ENCODE results near the gene TET1.
"Not testable (repeated sequence)": the region's sequence is repeated elsewhere in the genome, so short reads cannot be mapped to it uniquely, and the experiment has no call there.

GRCh38 chr10:68610023-68610422 lies 49.9 kb downstream of the TET1 start:
- not testable (repeated sequence) for TF ChIP-seq CTCF (conservative IDR thresholded peaks at IDR 0.05; ENCODE audit: low read depth in 2 of 2); EZH2 (IDR thresholded peaks at IDR 0.05; ENCODE audit: low read depth, unreplicated experiment); POLR2AphosphoS5 (IDR thresholded peaks at IDR 0.05; ENCODE audit: low read depth); EZH2phosphoT487 (IDR thresholded peaks at IDR 0.05; ENCODE audit: unreplicated experiment); CREB1 (CRISPR knock-in tag; IDR thresholded peaks at IDR 0.05; ENCODE audit: low read depth); REST (IDR thresholded peaks at IDR 0.05; ENCODE audit: unreplicated experiment); ETS1 (IDR thresholded peaks at IDR 0.05); ZNF114 (CRISPR knock-in tag; IDR thresholded peaks at IDR 0.05); JUNB (IDR thresholded peaks at IDR 0.05; ENCODE audit: unreplicated experiment)

All from GM23338 (cell line).